ENCODE data around the gene MACROH2A1. TPM values are rescaled to one million over a fixed set of nuclear protein-coding genes. Genes with fewer than 3 reads are reported as not detected.
A peak's percentile ranks its signal among the peaks of the same experiment; 100 is the strongest.

The MACROH2A1 gene
- total RNA-seq, 4 donors from 2014 or later, result 278 to 355 (median 319) TPM

DNA sequence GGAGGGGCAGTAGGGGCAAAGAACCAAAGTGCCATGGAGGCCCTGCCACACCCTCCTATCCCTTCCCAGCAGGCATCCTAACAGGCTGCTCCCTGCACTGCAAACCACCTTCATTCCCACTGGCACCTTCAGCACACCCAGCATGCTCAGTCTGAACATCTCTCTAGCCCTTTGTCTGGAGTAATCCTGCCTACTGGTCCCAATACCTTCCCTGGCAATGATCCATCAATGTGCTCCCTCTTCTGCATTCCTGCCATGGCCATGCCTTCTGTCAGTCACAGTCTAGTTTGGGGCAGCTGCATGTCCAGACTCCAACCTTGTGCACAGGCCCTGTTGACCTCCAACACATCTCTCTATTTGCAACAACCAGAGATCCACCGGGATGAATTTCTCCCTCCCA lies 4.9 kb downstream of the MACROH2A1 start:
- Histone ChIP-seq H3K27me3 (no peaks in the 10 kb centered on the region), H3K4me3 (no peak overlapping the region), H3K4me1 (peaks cover 32 to 92% (median 77%) of the 10 kb centered on the region in 3 donors), H3K36me3 (peaks cover 0 to 33% (median 3%) of the 10 kb centered on the region in 3 donors), H3K9me3 (no peaks in the 10 kb centered on the region), H3K27ac (peak overlapping the region in 3 of 4 donors; percentile 12 to 71 (median 39))
- intact Hi-C loops (cut with DNase I), result no loop called here
- TF ChIP-seq POLR2A (IDR thresholded peaks at IDR 0.05), result no peak
- TF ChIP-seq, protein P1, sequence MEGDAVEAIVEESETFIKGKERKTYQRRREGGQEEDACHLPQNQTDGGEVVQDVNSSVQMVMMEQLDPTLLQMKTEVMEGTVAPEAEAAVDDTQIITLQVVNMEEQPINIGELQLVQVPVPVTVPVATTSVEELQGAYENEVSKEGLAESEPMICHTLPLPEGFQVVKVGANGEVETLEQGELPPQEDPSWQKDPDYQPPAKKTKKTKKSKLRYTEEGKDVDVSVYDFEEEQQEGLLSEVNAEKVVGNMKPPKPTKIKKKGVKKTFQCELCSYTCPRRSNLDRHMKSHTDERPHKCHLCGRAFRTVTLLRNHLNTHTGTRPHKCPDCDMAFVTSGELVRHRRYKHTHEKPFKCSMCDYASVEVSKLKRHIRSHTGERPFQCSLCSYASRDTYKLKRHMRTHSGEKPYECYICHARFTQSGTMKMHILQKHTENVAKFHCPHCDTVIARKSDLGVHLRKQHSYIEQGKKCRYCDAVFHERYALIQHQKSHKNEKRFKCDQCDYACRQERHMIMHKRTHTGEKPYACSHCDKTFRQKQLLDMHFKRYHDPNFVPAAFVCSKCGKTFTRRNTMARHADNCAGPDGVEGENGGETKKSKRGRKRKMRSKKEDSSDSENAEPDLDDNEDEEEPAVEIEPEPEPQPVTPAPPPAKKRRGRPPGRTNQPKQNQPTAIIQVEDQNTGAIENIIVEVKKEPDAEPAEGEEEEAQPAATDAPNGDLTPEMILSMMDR (IDR thresholded peaks at IDR 0.05), result no peak
- 64 to 86% methylated on average over 1 of the region's 1 CpG for WGBS, 2 donors
- DNase-seq, result no peak

DNA sequence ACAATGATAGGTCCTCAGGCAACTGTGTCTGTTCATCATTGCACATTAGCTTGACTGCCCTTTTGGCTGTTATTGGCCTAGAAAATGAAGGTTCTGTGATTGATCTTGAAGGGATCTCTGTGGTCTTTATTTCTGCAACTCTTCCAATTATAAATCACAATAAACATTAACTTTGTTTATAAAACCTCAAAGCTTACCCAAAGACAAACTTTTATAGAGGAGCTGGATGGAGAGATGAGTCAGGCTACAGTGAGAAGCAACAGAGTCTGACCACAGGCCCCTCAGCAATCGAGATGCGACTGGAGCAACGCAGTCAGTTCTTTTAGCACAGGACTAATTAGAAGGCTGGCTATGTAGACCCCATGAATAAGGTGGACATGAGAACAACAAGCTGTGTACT lies 5.3 kb downstream of the MACROH2A1 start:
- peaks cover 0 to 37% (median 7%) of the 10 kb centered on the region in 3 donors for H3K36me3 ChIP-seq
- H3K4me3 ChIP-seq, result no peak overlapping the region
- intact Hi-C loops (cut with DNase I), result no loop called here
- DNase-seq, result no peak
- H3K9me3 ChIP-seq, result no peaks in the 10 kb centered on the region
- H3K4me1 ChIP-seq, result peaks cover 32 to 96% (median 77%) of the 10 kb centered on the region in 3 donors
- peak overlapping the region in 3 of 4 donors; percentile 12 to 71 (median 39) for H3K27ac ChIP-seq
- 56 to 67% methylated on average over 3 of the region's 3 CpGs for WGBS, 2 donors
- TF ChIP-seq, protein P1 (IDR thresholded peaks at IDR 0.05), result no peak
- TF ChIP-seq POLR2A (IDR thresholded peaks at IDR 0.05), result no peak
- no peaks in the 10 kb centered on the region for H3K27me3 ChIP-seq

DNA sequence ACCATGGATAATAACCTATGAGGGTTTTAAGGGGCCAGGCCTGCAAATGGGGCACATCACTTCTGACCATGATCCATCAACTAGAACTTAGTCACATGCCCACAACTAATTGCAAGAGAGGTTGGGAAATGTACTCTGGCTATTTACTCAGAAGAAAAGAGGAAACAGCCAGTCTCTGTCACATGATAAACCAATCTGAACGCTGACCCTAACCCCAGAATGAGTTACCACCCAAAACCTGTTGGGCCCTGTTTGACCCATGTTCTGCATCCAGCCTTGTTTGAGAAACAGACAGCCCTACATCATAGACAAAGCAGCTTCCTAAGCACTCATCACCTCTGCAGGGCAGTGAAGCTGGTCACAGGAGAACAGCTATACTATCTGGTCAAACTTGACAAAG lies 5.8 kb downstream of the MACROH2A1 start:
- TF ChIP-seq, protein P1 (IDR thresholded peaks at IDR 0.05), result no peak
- peak in 1 of 4 donors; percentile 32 for TF ChIP-seq POLR2A (IDR thresholded peaks at IDR 0.05)

DNA sequence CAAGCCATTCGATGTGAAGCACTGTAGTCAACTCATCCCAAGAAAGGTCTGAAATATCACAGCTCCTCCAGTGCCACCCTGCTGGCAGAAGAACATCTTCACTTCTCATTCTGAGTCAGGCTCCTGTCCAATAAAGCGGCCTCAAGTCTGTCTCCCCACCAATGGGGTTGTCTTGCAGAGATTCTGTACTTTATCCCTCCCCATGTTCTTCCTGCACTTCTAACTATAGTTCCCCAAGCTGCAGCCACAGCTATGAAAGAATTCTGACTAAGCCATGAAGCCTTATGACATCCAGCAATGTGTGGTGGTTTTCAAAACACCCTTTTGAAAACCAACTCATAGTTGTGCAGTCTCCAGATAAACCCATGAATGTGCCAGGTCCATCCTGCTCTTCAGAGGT lies 6.8 kb downstream of the MACROH2A1 start:
- 66 to 89% methylated on average over 2 of the region's 2 CpGs for WGBS, 2 donors
- H3K4me1 ChIP-seq, result peaks cover 37 to 100% (median 75%) of the 10 kb centered on the region in 3 donors

More for the DNA sequence above, 5.8 kb downstream of the MACROH2A1 start:
- H3K27me3 ChIP-seq, result no peaks in the 10 kb centered on the region
- H3K36me3 ChIP-seq, result peaks cover 0 to 42% (median 11%) of the 10 kb centered on the region in 3 donors
- H3K27ac ChIP-seq, result peak overlapping the region in 2 of 4 donors; percentile 39 to 71
- H3K4me3 ChIP-seq, result no peak overlapping the region
- H3K4me1 ChIP-seq, result peaks cover 32 to 100% (median 77%) of the 10 kb centered on the region in 3 donors
- DNase-seq, result no peak
- H3K9me3 ChIP-seq, result no peaks in the 10 kb centered on the region
- intact Hi-C loops (cut with DNase I), result no loop called here
- WGBS, 2 donors, result 38 to 50% methylated on average over 1 of the region's 1 CpG

DNA sequence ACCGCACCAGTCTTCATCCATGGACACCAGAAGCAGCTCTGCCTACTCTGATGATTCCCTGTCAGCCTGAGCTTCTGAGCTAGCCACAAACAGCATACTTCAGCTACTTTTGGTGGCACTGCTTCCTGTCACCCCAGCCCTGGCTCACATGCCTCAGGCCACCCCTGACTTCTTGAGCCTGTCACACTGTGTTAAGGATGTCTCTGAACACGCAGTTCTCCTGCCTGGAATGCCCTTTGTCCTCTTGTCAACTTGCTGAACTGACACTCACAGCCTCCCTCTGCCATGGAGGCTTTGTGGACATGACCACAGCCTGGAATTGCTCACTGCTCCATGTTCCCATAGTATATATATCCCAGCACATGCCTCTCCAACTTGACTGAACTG lies 7.2 kb downstream of the MACROH2A1 start:
- WGBS, 2 donors, result 83 to 89% methylated on average over 2 of the region's 2 CpGs
- no peaks in the 10 kb centered on the region for H3K9me3 ChIP-seq
- intact Hi-C loops (cut with DNase I), result no loop called here
- H3K36me3 ChIP-seq, result peaks cover 0 to 55% (median 11%) of the 10 kb centered on the region in 3 donors
- TF ChIP-seq, protein P1 (IDR thresholded peaks at IDR 0.05), result no peak
- TF ChIP-seq POLR2A (IDR thresholded peaks at IDR 0.05), result peak in 1 of 4 donors; percentile 1
- H3K27ac ChIP-seq, result peak overlapping the region in 3 of 4 donors; percentile 6 to 88 (median 71)
- no peaks in the 10 kb centered on the region for H3K27me3 ChIP-seq
- DNase-seq, result no peak
- peaks cover 40 to 100% (median 75%) of the 10 kb centered on the region in 3 donors for H3K4me1 ChIP-seq
- H3K4me3 ChIP-seq, result no peak overlapping the region

More for the DNA sequence above, 6.8 kb downstream of the MACROH2A1 start:
- TF ChIP-seq POLR2A (IDR thresholded peaks at IDR 0.05), result no peak
- TF ChIP-seq, protein P1 (IDR thresholded peaks at IDR 0.05), result no peak
- Histone ChIP-seq H3K27me3 (no peaks in the 10 kb centered on the region), H3K36me3 (peaks cover 0 to 51% (median 11%) of the 10 kb centered on the region in 3 donors), H3K9me3 (no peaks in the 10 kb centered on the region), H3K4me3 (no peak overlapping the region), H3K27ac (peak overlapping the region in 3 of 4 donors; percentile 6 to 88 (median 71))
- DNase-seq, result no peak
- intact Hi-C loops (cut with DNase I), result no loop called here
